Middle frontal gyrus (tissue), 1 donor: ENCODE results near the gene CHID1.

Source experiments
- DNase-seq: peaks from one replicate; pipeline ENCODE4 v3.0.0-alpha.2; 2015; ENCODE audit warnings: low spot score; ENCODE audit errors: extremely low spot score

CHID1 gene

GRCh38 chr11:850775-851763, 59.5 kb downstream of the CHID1 start:
- DNase-seq = no peak

GRCh38 chr11:849951-850774, 60.4 kb downstream of the CHID1 start:
- DNase-seq = no peak

GRCh38 chr11:849104-849824, 61.3 kb downstream of the CHID1 start:
- DNase-seq = no peak

GRCh38 chr11:848380-848931, 62.2 kb downstream of the CHID1 start:
- no peak for DNase-seq

- no peak for DNase-seq
Observed at GRCh38 chr11:847876-848275, 62.7 kb downstream of the CHID1 start.

- DNase-seq = no peak
Observed at GRCh38 chr11:846496-847098, 64.0 kb downstream of the CHID1 start.

- DNase-seq = no peak
Observed at GRCh38 chr11:845872-846495, 64.6 kb downstream of the CHID1 start.

GRCh38 chr11:844693-845644, 65.6 kb downstream of the CHID1 start:
- DNase-seq = no peak

GRCh38 chr11:843818-844692, 66.6 kb downstream of the CHID1 start:
- no peak for DNase-seq

- DNase-seq = no peak
Observed at GRCh38 chr11:843086-843734, 67.4 kb downstream of the CHID1 start.

GRCh38 chr11:842370-843002, 68.1 kb downstream of the CHID1 start, which contains the start of the genes POLR2L and TSPAN4:
Gene POLR2L, minus strand, starts transcription at chr11:842529. Its CDS starts 21 bp downstream, at chr11:842508.
Gene TSPAN4, plus strand, starts transcription at chr11:842852. Its CDS starts 7,453 bp downstream, at chr11:850305.
- DNase-seq = peak; percentile 69

GRCh38 chr11:841981-842369, 68.6 kb downstream of the CHID1 start:
- DNase-seq = no peak

- no peak for DNase-seq
Observed at GRCh38 chr11:839875-840617, 70.6 kb downstream of the CHID1 start.

- no peak for DNase-seq
Observed at GRCh38 chr11:839280-839623, 71.4 kb downstream of the CHID1 start.

GRCh38 chr11:838441-839279, 72.0 kb downstream of the CHID1 start:
- no peak for DNase-seq

GRCh38 chr11:837990-838307, 72.7 kb downstream of the CHID1 start:
- DNase-seq = no peak
